Smooth muscle cell (in vitro differentiated cells): ENCODE results near the gene CRYBA1. TPM values are rescaled to one million over a fixed set of nuclear protein-coding genes. Genes with fewer than 3 reads are reported as not detected.
"Not testable (repeated sequence)": the region's sequence is repeated elsewhere in the genome, so short reads cannot be mapped to it uniquely, and the experiment has no call there.

ENCODE experiments used
- DNase-seq: peaks from one replicate; lab custom pipeline; 2025; ENCODE audit not compliant: unreplicated experiment; lab: John Stamatoyannopoulos, UW
- H2AFZ ChIP-seq: fragments of 200-600 bp; sonication (generic); 2 replicates; pipeline ENCODE4 v1.6.0; 2016; ENCODE audit warnings: antibody characterized with exemption, low read depth, mild to moderate bottlenecking
- H3F3A ChIP-seq: fragments of 200-600 bp; sonication (generic); 2 replicates; pipeline ENCODE4 v1.6.0; 2017; ENCODE audit warnings: antibody characterized with exemption, low read depth
- H3K27ac ChIP-seq: fragments of 200-600 bp; sonication (generic); 2 replicates; pipeline ENCODE4 v1.5.1; 2016; ENCODE audit warnings: low read depth, mild to moderate bottlenecking
- H3K27me3 ChIP-seq: fragments of 200-600 bp; sonication (generic); 2 replicates; pipeline ENCODE4 v1.6.1; 2016; ENCODE audit warnings: low read depth, mild to moderate bottlenecking
- H3K36me3 ChIP-seq: fragments of 200-600 bp; sonication (generic); 2 replicates; pipeline ENCODE4 v1.5.1; 2016; ENCODE audit warnings: low read depth
- H3K4me1 ChIP-seq: fragments of 200-600 bp; sonication (generic); 2 replicates; pipeline ENCODE4 v1.5.1; 2016; ENCODE audit warnings: low read depth
- H3K4me2 ChIP-seq: fragments of 200-600 bp; sonication (generic); 2 replicates; pipeline ENCODE4 v1.6.0; 2016; ENCODE audit warnings: mild to moderate bottlenecking
- H3K4me3 ChIP-seq: fragments of 200-600 bp; sonication (generic); 2 replicates; pipeline ENCODE4 v1.5.1; 2016; ENCODE audit warnings: mild to moderate bottlenecking
- H3K79me2 ChIP-seq: fragments of 200-600 bp; sonication (generic); 2 replicates; pipeline ENCODE4 v1.6.0; 2016; ENCODE audit warnings: low read depth, mild to moderate bottlenecking
- H3K9ac ChIP-seq: fragments of 200-600 bp; sonication (generic); 2 replicates; pipeline ENCODE4 v1.6.0; 2016; ENCODE audit warnings: low read depth
- H3K9me3 ChIP-seq: fragments of 200-600 bp; sonication (generic); replicated peaks from 2 replicates; pipeline ENCODE4 v1.5.1; 2016; ENCODE audit warnings: low read depth
- H4K20me1 ChIP-seq: fragments of 200-600 bp; sonication (generic); 2 replicates; pipeline ENCODE4 v1.6.0; 2016; ENCODE audit warnings: low read depth
- CTCF ChIP-seq: fragments of 200-600 bp; sonication (generic); IDR thresholded peaks from 2 replicates; pipeline ENCODE4 v1.5.1; 2017; ENCODE audit warnings: borderline replicate concordance, mild to moderate bottlenecking, antibody characterized with exemption; ENCODE audit not compliant: insufficient read depth, poor library complexity, severe bottlenecking
- WGBS: methylation state at CpG from one replicate; pipeline ENCODE4 v1.1.7; 2016; ENCODE audit warnings: low lambda C conversion rate; 5-methylcytosine and 5-hydroxymethylcytosine counted together
- polyA plus RNA-seq: library from polyadenylated mRNA; unstranded; fragments of >200 nt; fragmentation: Nextera tagmentation; extraction: Ambion mirVana; gene quantifications from 2 replicates; pipeline ENCODE4 v1.2.1, GENCODE V29; 2016
- total RNA-seq: library from RNA; depleted of rRNA; stranded (reverse); fragments of >200 nt; gene quantifications from 2 replicates; pipeline ENCODE4 v1.2.3, GENCODE V29; 2014

Gene CRYBA1
- not detected in 2 replicates for total RNA-seq
- polyA plus RNA-seq: not detected in 2 replicates

- H2AFZ ChIP-seq: no peak within 1 kb of the TSS
- H3K79me2 ChIP-seq: no peaks in the 10 kb centered on the region
- H3K27me3 ChIP-seq: no peaks in the 10 kb centered on the region
- no peak within 1 kb of the TSS for H3K9ac ChIP-seq
- H3K4me2 ChIP-seq: no peak within 1 kb of the TSS
- WGBS: 33% methylated on average over 1 of the region's 1 CpG
- no peaks in the 10 kb centered on the region for H3K36me3 ChIP-seq
- no peak within 1 kb of the TSS for H3K27ac ChIP-seq
- H3K4me1 ChIP-seq: peaks cover 13% of the 10 kb centered on the region
- no peaks in the 10 kb centered on the region for H3K9me3 ChIP-seq
- peaks cover 12% of the 10 kb centered on the region for H3F3A ChIP-seq
- no peak within 1 kb of the TSS for H3K4me3 ChIP-seq
- no peak for DNase-seq
- TF ChIP-seq CTCF: no peak
- H4K20me1 ChIP-seq: peaks cover 1% of the 10 kb centered on the region
These were observed at the start of gene CRYBA1 for GRCh38 chr17:29246628-29247027. Gene CRYBA1 (plus strand): TSS chr17:29246859. CDS start chr17:29246864, 5 bp downstream.

GRCh38 chr17:29197516-29198272 lies 49.0 kb upstream of the CRYBA1 start:
- Histone ChIP-seq H3K4me1 (no peaks in the 10 kb centered on the region), H3K9me3 (no peaks in the 10 kb centered on the region), H3K27me3 (no peaks in the 10 kb centered on the region), H3K27ac (no peak overlapping the region), H3K36me3 (no peaks in the 10 kb centered on the region), H3K4me3 (no peak overlapping the region), H4K20me1 (no peaks in the 10 kb centered on the region), H3K9ac (no peak overlapping the region), H2AFZ (no peak overlapping the region), H3K4me2 (no peak overlapping the region), H3F3A (no peaks in the 10 kb centered on the region), H3K79me2 (no peaks in the 10 kb centered on the region)
- no peak for DNase-seq
- 91% methylated on average over 16 of the region's 16 CpGs for WGBS
- no peak for TF ChIP-seq CTCF

- H3K9me3 ChIP-seq, H3K9ac ChIP-seq, H4K20me1 ChIP-seq, H3K27me3 ChIP-seq, DNase-seq, H3K4me3 ChIP-seq, H2AFZ ChIP-seq, H3K79me2 ChIP-seq, H3F3A ChIP-seq, H3K27ac ChIP-seq, H3K4me2 ChIP-seq, H3K36me3 ChIP-seq, H3K4me1 ChIP-seq: not testable (repeated sequence)
- 93% methylated on average over 16 of the region's 16 CpGs for WGBS
These were observed 42.4 kb upstream of the CRYBA1 start for GRCh38 chr17:29204068-29204804.

- no peaks in the 10 kb centered on the region for H3K27me3 ChIP-seq
- WGBS: 83% methylated on average over 2 of the region's 2 CpGs
These were observed 41.6 kb upstream of the CRYBA1 start for GRCh38 chr17:29205047-29205446.

More at GRCh38 chr17:29205047-29205446, 41.6 kb upstream of the CRYBA1 start:
- no peaks in the 10 kb centered on the region for H3K9me3 ChIP-seq
- no peaks in the 10 kb centered on the region for H3F3A ChIP-seq
- no peaks in the 10 kb centered on the region for H3K79me2 ChIP-seq
- no peaks in the 10 kb centered on the region for H3K36me3 ChIP-seq
- no peak overlapping the region for H2AFZ ChIP-seq
- H3K4me3 ChIP-seq: no peak overlapping the region
- TF ChIP-seq CTCF: no peak
- DNase-seq: no peak
- no peaks in the 10 kb centered on the region for H4K20me1 ChIP-seq
- H3K9ac ChIP-seq: no peak overlapping the region
- H3K27ac ChIP-seq: no peak overlapping the region
- H3K4me1 ChIP-seq: peaks cover 4% of the 10 kb centered on the region
- no peak overlapping the region for H3K4me2 ChIP-seq
